HG02623 (cell line): ENCODE measurements around the gene COL23A1.
"Not testable (repeated sequence)": the region's sequence is repeated elsewhere in the genome, so short reads cannot be mapped to it uniquely, and the experiment has no call there.

Experiments used
- ATAC-seq: cut with Tn5 transposase; IDR thresholded peaks from one replicate; pipeline ENCODE4 v1.9.1; 2021; ENCODE audit warnings: moderate library complexity; ENCODE audit not compliant: unreplicated experiment

The COL23A1 gene

DNA sequence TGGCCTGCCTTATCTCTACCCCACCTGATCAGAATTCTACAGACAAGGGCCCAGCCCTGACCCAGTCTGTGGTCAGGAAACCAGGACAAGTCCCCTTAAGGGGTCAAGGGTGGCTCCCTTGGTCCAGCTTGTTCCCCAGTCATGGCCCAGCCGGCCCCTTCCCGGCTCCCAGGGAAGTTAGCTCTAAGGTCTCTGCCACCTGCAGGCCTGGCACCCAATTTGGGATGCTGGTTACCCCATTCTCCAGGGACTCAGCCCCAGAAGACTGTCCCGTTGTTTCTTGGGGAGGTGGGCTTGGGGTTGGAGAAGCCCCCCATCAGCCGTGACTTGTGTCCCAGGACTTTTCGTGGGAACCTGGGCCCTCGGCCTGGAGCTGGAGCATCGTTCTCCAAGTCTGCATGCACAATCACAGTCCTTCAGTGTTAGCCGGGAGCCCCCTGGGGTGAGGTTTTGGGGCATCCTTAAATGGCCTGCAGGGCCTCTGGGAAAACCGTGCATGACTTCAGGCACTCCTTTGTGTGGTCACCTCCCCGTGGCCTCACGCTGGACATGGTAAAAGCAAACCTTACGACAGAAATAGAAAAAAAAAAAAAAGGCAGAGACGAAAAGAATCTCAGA lies 206.8 kb downstream of the COL23A1 start:
- no peak for ATAC-seq

DNA sequence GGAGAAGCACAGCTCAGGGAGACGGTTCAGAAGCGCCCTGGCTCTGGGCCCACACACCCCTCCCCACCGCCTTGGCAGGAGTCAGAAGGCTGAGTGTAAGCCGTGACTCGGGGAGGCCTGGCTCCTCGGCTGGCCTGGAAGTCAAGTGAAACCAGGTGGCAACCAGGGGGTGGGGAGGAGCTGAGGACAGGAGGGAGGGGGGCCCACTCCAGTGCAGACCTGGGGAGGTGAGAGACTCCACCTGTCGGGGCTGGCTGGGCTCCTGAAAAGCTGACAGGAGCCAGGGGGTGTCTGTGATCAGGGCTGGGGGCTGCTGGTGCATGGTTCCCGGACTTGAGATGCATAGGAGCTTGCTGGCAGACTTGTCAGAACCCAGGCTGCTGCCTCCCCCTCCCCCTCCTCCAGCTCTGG lies 207.4 kb downstream of the COL23A1 start:
- no peak for ATAC-seq

DNA sequence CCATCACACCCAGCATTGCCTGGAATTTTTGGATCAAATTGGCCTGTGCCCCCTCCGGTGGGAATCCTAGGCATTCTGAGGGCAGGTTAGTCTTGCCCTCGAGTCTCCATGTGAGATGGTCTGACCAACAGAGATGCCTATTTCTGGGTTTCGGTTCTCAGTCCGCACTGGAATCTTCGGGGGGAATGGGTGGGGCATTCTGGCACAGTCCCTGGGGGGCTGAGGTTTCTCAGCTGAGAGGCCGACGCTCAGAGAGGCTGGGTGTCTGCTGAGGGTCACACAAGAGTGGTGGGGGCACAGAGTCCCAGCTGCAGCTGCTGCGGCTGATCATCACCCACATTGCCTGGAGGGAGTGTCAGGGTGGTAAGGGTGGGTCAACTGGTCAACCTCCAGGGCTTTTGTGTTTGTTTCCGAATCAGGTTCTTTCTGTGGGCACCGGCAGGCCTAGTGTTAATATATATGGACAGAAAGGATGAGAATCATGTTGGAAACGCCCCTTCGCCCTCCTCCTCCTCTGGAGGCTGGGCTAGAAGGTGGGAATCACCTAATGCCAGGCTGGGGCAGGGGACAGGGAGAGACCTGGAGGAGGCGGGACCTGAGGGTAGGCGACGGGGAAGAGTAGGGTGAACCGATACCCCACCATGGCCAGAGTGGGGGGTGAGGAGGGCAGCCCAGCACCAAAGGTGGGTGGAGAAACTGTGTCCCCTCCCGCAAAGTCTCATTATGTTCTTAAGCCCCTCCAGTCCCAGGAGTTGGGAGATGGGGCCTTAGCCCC lies 208.1 kb downstream of the COL23A1 start:
- ATAC-seq, result no peak

DNA sequence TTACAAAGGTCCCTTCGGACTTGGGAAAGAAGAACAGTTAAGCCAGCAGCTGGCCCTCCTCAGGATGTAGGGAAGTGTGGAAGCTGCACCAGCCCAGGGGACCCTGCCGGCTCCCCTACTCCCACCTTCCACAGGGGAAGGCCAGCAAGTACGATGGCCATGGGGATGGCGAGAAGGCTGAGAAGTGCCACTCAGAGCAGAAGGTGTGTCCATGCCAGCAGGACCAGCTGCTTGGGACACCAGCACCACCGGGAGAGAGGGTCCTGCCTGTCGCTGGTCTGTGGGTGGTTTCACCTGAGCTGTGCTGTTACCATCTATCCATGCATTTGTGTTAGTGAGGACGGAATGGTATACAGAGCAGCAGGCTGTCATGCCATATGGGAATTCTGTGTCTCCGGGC lies 209.0 kb downstream of the COL23A1 start:
- ATAC-seq, result no peak

DNA sequence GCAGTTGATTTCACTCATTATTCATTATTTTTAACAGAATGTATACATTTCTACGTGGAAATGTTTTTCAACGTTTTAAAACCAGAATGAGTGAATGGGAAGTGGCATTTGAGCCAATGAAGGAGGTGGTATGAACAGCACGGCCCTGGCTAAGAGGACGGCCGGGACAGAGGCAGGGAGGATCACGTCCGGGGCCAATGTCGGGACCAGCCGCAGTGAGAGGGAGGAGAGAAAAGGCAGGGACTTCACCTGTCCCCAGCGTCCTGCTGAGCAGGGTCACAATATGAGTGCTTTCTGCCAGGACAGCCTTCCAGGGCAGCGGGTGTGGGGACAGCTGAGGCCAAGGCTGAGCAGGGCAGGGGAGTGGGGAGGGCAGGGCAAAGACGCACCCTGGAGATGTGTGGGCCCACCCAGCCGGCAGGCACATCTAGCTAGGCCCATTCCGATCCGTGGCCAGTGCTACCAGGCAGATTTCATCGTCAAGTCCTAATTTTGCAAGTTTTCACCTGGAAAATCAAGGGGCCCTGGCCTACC lies 209.6 kb downstream of the COL23A1 start:
- ATAC-seq, result no peak

DNA sequence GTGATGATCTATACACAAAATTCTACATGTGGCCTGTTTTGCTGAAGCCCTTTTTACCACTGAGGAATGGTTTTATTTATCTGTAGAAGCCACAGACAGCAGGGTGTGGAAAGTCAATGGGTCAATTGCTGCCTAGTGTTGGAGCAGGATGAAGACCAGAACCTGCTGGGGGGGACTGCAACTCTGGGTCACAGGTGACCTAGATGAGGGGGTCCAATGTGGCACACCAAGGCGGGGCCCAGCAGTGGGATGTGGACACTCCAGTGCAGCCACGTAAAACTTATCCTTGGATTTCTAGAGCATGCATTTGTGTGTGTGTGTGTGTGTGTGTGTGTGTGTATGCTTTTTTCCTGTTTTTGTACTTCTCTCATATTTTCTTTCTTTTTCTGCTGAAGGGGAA lies 210.1 kb downstream of the COL23A1 start:
- no peak for ATAC-seq

DNA sequence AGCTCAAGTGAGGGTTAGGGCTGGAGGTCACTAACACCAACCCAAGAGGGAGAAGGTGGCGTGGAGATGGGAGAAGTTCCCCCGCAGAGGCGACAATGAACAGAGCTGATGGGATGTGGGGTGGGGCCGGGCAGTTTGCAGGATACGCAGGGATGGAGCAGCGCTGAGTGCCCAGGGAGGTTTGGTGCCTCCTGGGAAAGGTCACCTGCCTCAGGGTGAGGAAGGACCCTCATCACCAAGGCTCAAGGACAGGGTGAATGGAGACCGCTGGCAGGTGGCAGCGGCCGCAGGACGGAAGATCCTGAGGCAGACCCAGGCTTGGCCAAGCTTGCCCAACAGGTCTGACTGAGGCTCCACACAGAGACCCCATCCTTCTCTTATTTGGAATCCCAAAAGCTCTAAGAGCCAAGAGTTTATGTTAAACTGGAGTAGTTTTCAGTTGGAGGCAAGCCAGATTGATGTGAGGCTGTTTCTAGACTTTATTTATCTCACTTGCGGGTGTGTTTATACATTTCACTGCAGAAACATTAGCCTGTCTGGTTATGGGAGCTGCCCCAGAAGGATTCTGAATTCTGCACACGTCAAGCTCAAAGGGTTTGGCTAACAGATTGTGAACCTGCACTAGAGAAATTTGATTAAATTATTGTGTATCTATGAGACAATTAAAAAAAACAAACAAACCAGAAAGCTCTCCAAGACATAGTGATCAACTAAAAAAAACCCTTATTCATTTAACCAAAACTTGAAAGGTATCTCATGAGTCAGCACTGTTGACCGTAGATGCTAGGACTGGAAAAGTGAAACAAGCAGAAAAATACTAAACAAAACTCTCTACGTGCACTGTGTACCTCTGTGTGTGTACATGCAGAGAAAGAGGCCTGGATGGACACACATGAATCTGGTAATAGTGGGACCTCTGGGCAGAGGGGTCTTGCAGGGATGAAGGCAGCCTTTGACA lies 211.4 kb downstream of the COL23A1 start:
- ATAC-seq, result no peak

DNA sequence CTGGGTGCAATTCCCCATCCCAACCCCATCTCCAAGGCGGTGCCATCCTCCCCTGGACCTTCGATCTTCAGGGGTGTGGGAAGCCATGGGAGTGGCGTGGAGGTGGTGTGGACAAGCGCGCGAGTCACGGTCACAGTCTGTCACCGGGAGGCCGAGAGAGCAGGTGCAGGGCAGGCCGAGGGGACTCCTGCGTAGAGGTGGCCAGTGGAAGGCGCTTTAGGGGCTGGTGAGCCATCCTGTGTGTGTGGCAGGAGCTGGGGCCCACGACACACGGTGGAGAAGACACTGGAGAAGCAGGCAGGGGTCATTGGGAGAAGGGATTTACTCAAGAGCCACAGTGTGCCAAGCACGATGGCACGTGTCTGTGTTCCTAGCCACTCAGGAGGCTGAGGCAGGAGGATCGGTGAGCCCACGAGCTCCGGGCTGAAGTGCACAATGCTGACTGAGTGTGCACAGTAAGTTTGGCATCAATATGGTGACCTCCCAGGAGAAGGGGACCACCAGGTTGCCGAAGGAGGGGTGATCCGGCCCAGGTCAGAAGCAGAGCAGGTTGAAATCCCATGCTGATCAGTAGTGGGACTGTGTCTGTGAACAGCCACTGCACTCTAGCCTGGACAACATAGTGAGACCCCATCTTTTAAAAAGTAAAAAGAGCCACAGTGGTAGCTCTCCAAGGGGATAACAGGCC lies 212.5 kb downstream of the COL23A1 start:
- no peak for ATAC-seq

DNA sequence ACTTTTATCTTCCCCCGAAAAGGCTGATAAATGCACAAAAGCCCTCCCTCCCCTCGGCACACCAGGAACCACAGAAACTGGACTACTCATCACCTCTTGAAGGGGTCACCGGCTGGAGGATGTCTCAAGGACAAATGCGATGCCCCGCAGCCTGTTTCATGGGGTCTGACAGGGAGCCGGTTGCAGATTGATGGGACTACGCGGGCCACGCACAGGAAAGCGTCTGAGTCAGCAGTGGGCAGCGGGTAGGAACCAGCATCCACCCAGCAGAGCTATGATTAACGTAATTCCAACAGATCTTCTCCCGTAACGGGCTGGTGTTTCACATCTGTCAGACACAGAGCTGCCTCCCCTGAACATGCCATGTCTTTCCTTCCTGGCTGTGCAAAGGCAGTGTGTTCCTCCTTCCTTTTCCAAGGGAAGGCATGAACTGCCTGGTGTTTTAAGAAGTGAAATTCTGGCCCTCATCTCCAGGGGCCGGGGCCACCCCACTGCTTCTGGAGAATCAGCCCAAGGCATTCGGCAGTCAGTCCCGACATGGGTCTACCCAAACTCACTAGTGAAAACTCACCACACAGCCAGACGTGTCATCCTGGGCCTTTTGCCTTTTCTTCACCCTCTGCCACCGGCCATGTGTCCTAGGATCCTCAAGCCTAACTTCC lies 213.1 kb downstream of the COL23A1 start:
- no peak for ATAC-seq

DNA sequence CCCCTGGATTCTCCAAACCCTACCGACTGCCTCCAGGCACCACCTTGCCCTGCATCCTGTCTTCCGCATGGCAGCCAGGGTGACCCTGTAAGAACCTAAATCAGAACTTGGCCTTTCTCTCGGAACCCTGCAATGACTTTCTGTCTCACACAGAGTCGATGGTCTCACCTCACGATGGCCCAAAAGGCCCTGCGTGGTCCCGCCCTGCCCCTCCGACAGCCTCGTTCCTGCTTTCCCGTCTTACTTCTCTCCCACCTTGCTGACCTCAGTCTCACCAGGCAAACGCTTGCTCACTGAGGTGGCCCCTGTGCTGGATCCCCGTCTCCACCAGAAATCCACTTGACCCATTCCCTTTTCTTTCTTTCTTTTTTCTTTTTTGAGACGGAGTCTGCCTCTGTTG lies 214.8 kb downstream of the COL23A1 start:
- ATAC-seq, result no peak

DNA sequence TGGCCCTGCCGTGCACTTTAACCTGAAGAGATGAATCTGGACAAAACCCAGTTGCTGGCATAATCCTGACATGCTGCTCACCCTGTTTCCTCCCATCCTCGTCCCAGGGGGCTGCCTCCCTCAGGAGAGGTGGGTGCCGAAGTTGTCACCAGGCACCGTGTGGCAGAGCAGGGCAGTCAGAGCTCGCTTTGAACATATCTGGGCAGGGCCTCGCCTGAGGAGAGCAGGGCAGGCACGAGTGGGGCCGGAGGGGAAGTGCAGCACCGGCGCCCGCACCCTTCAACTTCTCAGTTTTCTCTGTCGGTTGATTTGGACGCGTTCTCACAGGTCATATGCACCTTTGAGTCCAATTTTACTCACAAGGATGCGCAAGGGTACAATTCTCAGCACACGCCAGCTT lies 216.5 kb downstream of the COL23A1 start:
- no peak for ATAC-seq

DNA sequence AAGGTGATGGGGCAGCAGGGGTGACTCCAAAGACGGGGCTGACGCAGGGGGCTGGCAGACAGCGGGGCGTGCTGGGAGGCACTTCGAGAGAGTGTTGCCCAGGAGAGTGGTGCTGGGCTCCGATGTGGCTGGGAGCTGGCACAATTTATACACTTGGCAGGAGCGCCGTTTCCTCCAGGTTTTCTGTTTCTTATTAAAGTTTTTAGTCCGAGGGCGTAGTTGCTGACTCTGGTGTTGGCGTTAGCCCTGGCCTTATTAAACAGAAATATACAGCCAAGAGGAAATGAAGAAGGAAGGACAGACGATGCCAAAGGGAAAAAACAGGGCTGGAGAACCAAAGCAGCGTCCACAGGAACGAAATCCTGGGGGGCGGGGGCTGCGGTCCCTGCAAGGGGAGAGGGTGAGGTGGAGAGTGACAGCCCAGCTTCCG lies 218.0 kb downstream of the COL23A1 start:
- ATAC-seq, result no peak

DNA sequence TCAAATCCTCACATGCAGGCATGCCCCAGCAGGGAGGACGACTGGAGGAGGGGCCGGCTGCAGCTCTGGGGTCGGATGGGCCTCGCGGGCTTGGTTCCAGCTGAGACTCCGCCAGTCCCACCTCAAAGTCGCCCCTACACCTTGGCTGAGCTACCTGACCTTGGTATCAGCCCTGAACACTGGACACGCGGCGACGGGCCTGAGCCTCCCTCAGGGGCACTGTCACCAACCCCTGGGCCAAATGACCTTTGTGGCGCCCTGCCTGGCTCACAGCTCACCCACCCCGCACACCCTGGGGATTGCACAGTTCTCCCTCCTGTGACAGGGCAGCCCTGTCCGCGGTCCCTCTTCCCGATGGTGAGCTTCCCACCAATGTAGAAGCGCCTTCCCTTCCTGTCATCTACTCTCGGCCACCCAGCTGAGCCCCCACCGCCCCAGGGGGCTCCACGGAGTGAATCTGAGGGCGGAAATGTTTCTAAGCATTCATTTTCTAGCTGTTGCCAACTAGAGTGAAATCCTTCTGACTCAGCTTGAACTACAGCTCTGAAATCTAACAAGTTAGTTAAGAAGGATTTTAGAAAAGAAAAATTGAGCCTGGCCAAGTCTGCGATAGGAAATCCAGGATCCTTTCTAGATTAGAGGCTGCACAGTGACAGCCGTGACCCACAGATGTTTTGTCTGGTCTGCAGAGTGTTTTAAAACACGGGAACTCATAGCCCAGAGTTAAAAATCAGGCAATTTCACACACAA lies 218.7 kb downstream of the COL23A1 start:
- ATAC-seq, result no peak

DNA sequence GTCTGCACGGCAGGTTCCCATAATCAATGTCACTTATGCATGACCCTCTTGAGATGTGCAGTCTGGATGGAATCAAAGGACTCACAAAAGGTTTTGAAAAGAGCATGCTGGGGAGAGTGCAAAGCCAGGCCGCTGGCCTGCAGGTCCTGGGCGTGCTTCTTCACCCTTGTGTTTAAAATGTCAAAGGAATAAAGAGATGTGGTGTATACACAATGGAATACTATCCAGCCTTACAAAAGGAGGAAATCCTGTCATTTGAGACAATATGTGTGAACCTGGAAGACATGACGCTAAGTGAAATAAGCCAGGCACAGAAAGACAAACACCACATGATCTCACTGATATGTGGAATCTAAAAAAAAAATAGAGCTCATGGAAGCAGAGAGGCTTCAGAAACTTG lies 220.1 kb downstream of the COL23A1 start:
- ATAC-seq, result no peak

DNA sequence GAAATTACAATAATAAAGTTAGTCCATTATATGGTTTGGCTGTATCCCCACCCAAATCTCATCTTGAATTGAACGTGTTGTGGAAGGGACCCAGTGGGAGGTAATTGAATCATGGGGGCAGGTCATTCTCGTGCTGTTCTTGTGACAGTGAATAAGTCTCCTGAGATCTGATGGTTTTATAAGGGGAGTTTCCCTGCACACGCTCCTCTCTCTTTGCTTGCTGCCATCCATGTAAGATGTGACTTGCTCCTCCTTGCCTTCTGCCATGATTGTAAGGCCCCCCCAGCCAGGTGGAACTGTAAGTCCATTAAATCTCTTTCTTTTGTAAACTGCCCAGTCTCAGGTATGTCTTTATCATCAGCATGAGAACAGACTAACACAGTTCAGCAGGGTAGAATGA lies 220.7 kb downstream of the COL23A1 start:
- ATAC-seq, result not testable (repeated sequence)

DNA sequence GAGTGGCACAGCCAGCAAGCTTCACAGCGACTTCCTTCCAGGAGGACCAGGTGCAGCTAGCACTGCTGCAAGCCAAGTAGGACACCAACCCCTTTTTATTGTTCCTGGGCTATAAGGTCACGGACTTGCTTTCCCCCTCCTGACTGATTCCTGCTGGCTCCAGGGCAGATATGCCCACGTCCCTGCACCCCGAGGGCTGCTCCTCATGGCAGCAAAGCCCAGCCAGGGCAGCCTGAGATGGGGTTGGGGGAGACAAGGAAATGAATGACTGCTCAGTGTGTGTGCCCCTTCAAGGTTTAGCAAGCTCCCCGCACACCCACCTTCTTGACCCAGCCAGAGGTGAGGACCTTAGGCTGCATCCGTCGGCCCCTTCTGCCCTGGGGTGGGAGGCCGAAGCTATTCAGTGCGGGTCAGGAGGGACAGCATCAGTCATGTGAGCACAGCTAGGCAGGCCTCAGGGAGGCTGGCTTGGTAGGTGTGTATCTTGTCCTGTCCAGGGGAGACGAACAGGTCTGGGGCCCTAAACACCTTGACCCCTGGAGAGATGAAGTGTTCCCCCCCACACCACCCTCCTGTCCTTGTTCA lies 221.4 kb downstream of the COL23A1 start:
- ATAC-seq, result no peak

DNA sequence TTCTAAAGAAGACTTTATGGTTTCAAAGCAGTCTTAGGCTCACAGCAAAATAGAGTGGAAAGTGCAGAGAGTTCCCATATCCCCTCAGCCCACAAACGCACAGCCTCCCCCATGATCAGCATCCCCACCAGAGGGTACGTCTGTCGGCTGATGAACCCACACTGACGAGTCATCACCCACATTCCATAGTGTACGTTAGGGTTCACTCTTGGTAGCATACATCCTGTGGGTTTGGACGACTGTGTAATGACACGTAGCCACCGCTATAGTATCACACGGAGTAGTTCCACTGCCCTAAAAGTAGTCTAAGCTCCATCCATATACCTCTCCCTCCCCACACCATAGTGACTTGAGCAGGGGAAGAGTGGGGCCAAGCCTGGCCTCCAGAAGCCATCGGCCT lies 221.9 kb downstream of the COL23A1 start:
- no peak for ATAC-seq

DNA sequence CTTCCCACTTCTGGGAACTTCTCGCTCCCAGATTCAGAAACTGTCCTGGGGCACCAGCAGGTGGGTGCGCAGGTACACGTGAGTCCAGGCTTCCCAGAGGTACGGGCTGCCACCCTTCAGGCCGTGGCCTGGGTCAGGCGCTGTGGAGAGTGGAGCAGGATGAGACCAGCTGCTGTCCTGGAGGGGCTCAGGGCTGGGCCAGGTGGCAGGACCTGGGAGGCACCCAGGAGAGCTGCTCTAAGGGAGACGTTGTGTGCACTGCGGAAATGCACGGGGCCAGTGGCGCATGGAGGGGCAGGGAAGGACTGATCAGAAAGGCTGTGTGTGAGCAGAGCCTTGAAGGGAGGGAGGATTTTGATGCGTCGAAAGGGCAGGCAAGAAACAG lies 222.5 kb downstream of the COL23A1 start:
- no peak for ATAC-seq
